ENCODE measurements around the gene PURB.
A peak's percentile ranks its signal among the peaks of the same experiment; 100 is the strongest.
"Not testable (repeated sequence)": the region's sequence is repeated elsewhere in the genome, so short reads cannot be mapped to it uniquely, and the experiment has no call there.

Gene PURB

GRCh38 chr7:44849885-44850544 is 35.3 kb downstream of the PURB start:
- no peak for DNase-seq (ENCODE audit: low read depth)

- DNase-seq (ENCODE audit: low read depth) = no peak
Observed at GRCh38 chr7:44849259-44849884, 36.0 kb downstream of the PURB start.

- DNase-seq (ENCODE audit: low read depth) = peak; percentile 98
Observed at GRCh38 chr7:44847920-44848634, 37.3 kb downstream of the PURB start, which contains the start of gene H2AZ2. TSS of gene H2AZ2 (minus strand) at chr7:44848087. CDS start at chr7:44847971, 116 bp downstream.

- no peak for DNase-seq (ENCODE audit: low read depth)
Observed at GRCh38 chr7:44847509-44847919, 37.8 kb downstream of the PURB start.

GRCh38 chr7:44846816-44847508 is 38.4 kb downstream of the PURB start:
- DNase-seq (ENCODE audit: low read depth) = no peak

GRCh38 chr7:44846390-44846789 is 38.9 kb downstream of the PURB start:
- DNase-seq (ENCODE audit: low read depth) = not testable (repeated sequence)

GRCh38 chr7:44845451-44845850 is 39.9 kb downstream of the PURB start:
- DNase-seq (ENCODE audit: low read depth) = no peak

GRCh38 chr7:44843440-44843839 is 41.9 kb downstream of the PURB start:
- not testable (repeated sequence) for DNase-seq (ENCODE audit: low read depth)

- not testable (repeated sequence) for DNase-seq (ENCODE audit: low read depth)
Observed at GRCh38 chr7:44842675-44843074, 42.7 kb downstream of the PURB start.

- no peak for DNase-seq (ENCODE audit: low read depth)
Observed at GRCh38 chr7:44838751-44839150, 46.6 kb downstream of the PURB start.

GRCh38 chr7:44827567-44827966 is 57.8 kb downstream of the PURB start:
- DNase-seq (ENCODE audit: low read depth) = no peak
